HEK293 (cell line): Measurements from ENCODE around the gene ADAM8.

ENCODE experiments used
- AEBP2 ChIP-seq: fragments of 450-650 bp; formaldehyde crosslinking; IDR thresholded peaks from 2 replicates; pipeline ENCODE4 v1.5.1; 2016; ENCODE audit warnings: missing biosample characterization, missing genetic modification characterization, borderline replicate concordance
- ATF2 ChIP-seq: fragments of 450-650 bp; formaldehyde crosslinking; IDR thresholded peaks from 2 replicates; pipeline ENCODE4 v1.5.1; 2016; ENCODE audit warnings: missing biosample characterization, missing genetic modification characterization, low read depth
- KLF1 ChIP-seq: fragments of 450-650 bp; formaldehyde crosslinking; IDR thresholded peaks from 2 replicates; pipeline ENCODE4 v1.5.1; 2016; ENCODE audit warnings: missing biosample characterization, missing genetic modification characterization
- PBX3 ChIP-seq: sonication (generic); formaldehyde crosslinking; IDR thresholded peaks from 2 replicates; pipeline ENCODE4 v1.8.1; 2022; ENCODE audit warnings: mild to moderate bottlenecking, moderate library complexity, missing genetic modification reagents
- PRDM1 ChIP-seq: fragments of 450-650 bp; formaldehyde crosslinking; IDR thresholded peaks from 2 replicates; pipeline ENCODE4; 2016; ENCODE audit warnings: missing biosample characterization, missing genetic modification characterization
- RBAK ChIP-seq: fragments of 450-650 bp; formaldehyde crosslinking; IDR thresholded peaks from 2 replicates; pipeline ENCODE4 v1.5.1; 2016; ENCODE audit warnings: missing biosample characterization, missing genetic modification characterization
- REPIN1 ChIP-seq: fragments of 450-650 bp; formaldehyde crosslinking; IDR thresholded peaks from 2 replicates; pipeline ENCODE4 v1.5.1; 2017; ENCODE audit warnings: missing biosample characterization, missing genetic modification characterization, low read depth
- SETDB1 ChIP-seq: IDR thresholded peaks from one replicate; pipeline ENCODE4 v1.6.1; 2017; ENCODE audit warnings: mild to moderate bottlenecking, low read length, moderate library complexity, mixed read lengths; ENCODE audit not compliant: insufficient read length
- SP7 ChIP-seq: fragments of 450-650 bp; formaldehyde crosslinking; IDR thresholded peaks from 2 replicates; pipeline ENCODE4 v1.5.1; 2016; ENCODE audit warnings: missing biosample characterization, missing genetic modification characterization
- WT1 ChIP-seq: fragments of 450-650 bp; formaldehyde crosslinking; IDR thresholded peaks from 2 replicates; pipeline ENCODE4 v1.5.1; 2016; ENCODE audit warnings: missing biosample characterization, missing genetic modification characterization
- ZBTB1 ChIP-seq: fragments of 450-650 bp; formaldehyde crosslinking; IDR thresholded peaks from 2 replicates; pipeline ENCODE4 v1.5.1; 2016; ENCODE audit warnings: missing biosample characterization, missing genetic modification characterization
- ZBTB11 ChIP-seq: fragments of 450-650 bp; formaldehyde crosslinking; conservative IDR thresholded peaks from 2 replicates; pipeline ENCODE4 v1.5.1; 2016; ENCODE audit warnings: low read depth, missing biosample characterization, missing genetic modification characterization
- ZBTB17 ChIP-seq: fragments of 450-650 bp; formaldehyde crosslinking; IDR thresholded peaks from 2 replicates; pipeline ENCODE4 v1.5.1; 2016; ENCODE audit warnings: missing biosample characterization, missing genetic modification characterization
- ZBTB21 ChIP-seq: fragments of 450-650 bp; formaldehyde crosslinking; IDR thresholded peaks from 2 replicates; pipeline ENCODE4 v1.5.1; 2017; ENCODE audit warnings: missing biosample characterization, missing genetic modification characterization
- ZBTB26 ChIP-seq: fragments of 450-650 bp; formaldehyde crosslinking; optimal IDR thresholded peaks from 2 replicates; pipeline ENCODE3; 2016; ENCODE audit warnings: missing biosample characterization, mild to moderate bottlenecking, missing genetic modification characterization
- ZBTB48 ChIP-seq: fragments of 450-650 bp; formaldehyde crosslinking; IDR thresholded peaks from 2 replicates; pipeline ENCODE4 v1.5.1; 2016; ENCODE audit warnings: missing biosample characterization, missing genetic modification characterization
- ZNF132 ChIP-seq: fragments of 450-650 bp; formaldehyde crosslinking; IDR thresholded peaks from 2 replicates; pipeline ENCODE4 v1.5.1; 2017; ENCODE audit warnings: missing biosample characterization, missing genetic modification characterization, borderline replicate concordance
- ZNF16 ChIP-seq: fragments of 450-650 bp; formaldehyde crosslinking; IDR thresholded peaks from 2 replicates; pipeline ENCODE4 v1.5.1; 2016; ENCODE audit warnings: low read depth, missing biosample characterization, missing genetic modification characterization
- ZNF19 ChIP-seq: fragments of 450-650 bp; formaldehyde crosslinking; IDR thresholded peaks from 2 replicates; pipeline ENCODE4; 2016; ENCODE audit warnings: missing biosample characterization, missing genetic modification characterization, low read depth
- ZNF23 ChIP-seq: fragments of 450-650 bp; formaldehyde crosslinking; IDR thresholded peaks from 2 replicates; pipeline ENCODE4 v1.5.1; 2016; ENCODE audit warnings: missing biosample characterization, missing genetic modification characterization, borderline replicate concordance
- ZNF248 ChIP-seq: fragments of 450-650 bp; formaldehyde crosslinking; IDR thresholded peaks from 2 replicates; pipeline ENCODE4 v1.5.1; 2017; ENCODE audit warnings: missing biosample characterization, missing genetic modification characterization
- ZNF366 ChIP-seq: fragments of 450-650 bp; formaldehyde crosslinking; conservative IDR thresholded peaks from 2 replicates; pipeline ENCODE4 v1.5.1; 2016; ENCODE audit warnings: missing biosample characterization, missing genetic modification characterization
- ZNF37A ChIP-seq: fragments of 450-650 bp; IDR thresholded peaks from 2 replicates; pipeline ENCODE4 v1.5.1; 2018; ENCODE audit warnings: missing biosample characterization, missing genetic modification characterization
- ZNF660 ChIP-seq: fragments of 450-650 bp; IDR thresholded peaks from 2 replicates; pipeline ENCODE4 v1.5.1; 2018; ENCODE audit warnings: missing biosample characterization, mild to moderate bottlenecking, missing genetic modification characterization
- ZNF701 ChIP-seq: fragments of 450-650 bp; formaldehyde crosslinking; IDR thresholded peaks from 2 replicates; pipeline ENCODE4 v1.5.1; 2016; ENCODE audit warnings: missing biosample characterization, missing genetic modification characterization
- ZNF768 ChIP-seq: fragments of 450-650 bp; formaldehyde crosslinking; IDR thresholded peaks from 2 replicates; pipeline ENCODE4 v1.5.1; 2018; ENCODE audit warnings: missing biosample characterization, mild to moderate bottlenecking, missing genetic modification characterization
- ZNF776 ChIP-seq: fragments of 450-650 bp; formaldehyde crosslinking; IDR thresholded peaks from 2 replicates; pipeline ENCODE4 v1.5.0; 2017; ENCODE audit warnings: missing biosample characterization, missing genetic modification characterization, borderline replicate concordance
- ZNF792 ChIP-seq: fragments of 450-650 bp; formaldehyde crosslinking; IDR thresholded peaks from 2 replicates; pipeline ENCODE4 v1.5.1; 2016; ENCODE audit warnings: missing biosample characterization, missing genetic modification characterization
- ZNF830 ChIP-seq: fragments of 450-650 bp; IDR thresholded peaks from 2 replicates; pipeline ENCODE4 v1.5.0; 2018; ENCODE audit warnings: missing biosample characterization, missing genetic modification characterization, low read depth, mild to moderate bottlenecking, moderate library complexity
- ZSCAN4 ChIP-seq: fragments of 450-650 bp; formaldehyde crosslinking; IDR thresholded peaks from 2 replicates; pipeline ENCODE4 v1.5.1; 2017; ENCODE audit warnings: missing biosample characterization, missing genetic modification characterization

ADAM8 gene

GRCh38 chr10:133318494-133319127 lies 41.9 kb upstream of the ADAM8 start (continued):
- peak; percentile 74 for TF ChIP-seq ZBTB11 (tag by site-specific recombination)
- no peak for TF ChIP-seq REPIN1 (tag by site-specific recombination)
- no peak for TF ChIP-seq ZNF37A (tag by site-specific recombination)
- TF ChIP-seq SETDB1 = no peak
- TF ChIP-seq ZBTB26 = peak; percentile 88
- TF ChIP-seq PBX3 (CRISPR knock-in tag) = no peak
- TF ChIP-seq ZBTB1 (tag by site-specific recombination) = no peak
- peak; percentile 83 for TF ChIP-seq ZBTB17 (tag by site-specific recombination)
- TF ChIP-seq ZNF23 (tag by site-specific recombination) = no peak
- TF ChIP-seq SP7 (tag by site-specific recombination) = peak; percentile 81
- no peak for TF ChIP-seq ZNF132 (tag by site-specific recombination)
- TF ChIP-seq ZSCAN4 (tag by site-specific recombination) = peak; percentile 57; the same call in 1 of the 2 replicates
- no peak for TF ChIP-seq ZNF776 (tag by site-specific recombination)
- no peak for TF ChIP-seq ZNF248 (tag by site-specific recombination)
- no peak for TF ChIP-seq PRDM1 (tag by site-specific recombination)
- TF ChIP-seq AEBP2 (tag by site-specific recombination) = no peak
- 0 out of 2 replicates have a peak, but pooled peaks have one; percentile 38 for TF ChIP-seq ZBTB21
- TF ChIP-seq ZNF830 (tag by site-specific recombination) = no peak
- no peak; the same call in 1 of the 2 replicates for TF ChIP-seq ZNF660 (tag by site-specific recombination)
- TF ChIP-seq ZNF792 = no peak
- TF ChIP-seq ZNF701 = no peak
- peak; percentile 64 for TF ChIP-seq ZNF366
- TF ChIP-seq ZNF19 (tag by site-specific recombination) = no peak
- TF ChIP-seq ZNF16 (tag by site-specific recombination) = no peak
- peak; percentile 42 for TF ChIP-seq KLF1
- peak; percentile 62 for TF ChIP-seq WT1 (tag by site-specific recombination)
- TF ChIP-seq ATF2 (tag by site-specific recombination) = no peak
- TF ChIP-seq ZBTB48 (tag by site-specific recombination) = peak; percentile 63; the same call in 1 of the 2 replicates
- no peak for TF ChIP-seq RBAK
- no peak for TF ChIP-seq ZNF768 (tag by site-specific recombination)
